Peyer's patch (tissue), 4 donors: ENCODE data around the gene POLR3GL. TPM values are rescaled to one million over a fixed set of nuclear protein-coding genes. Genes with fewer than 3 reads are reported as not detected.

Source experiments
- DNase-seq, 3 donors: peaks; one replicate each; pipeline ENCODE4 v3.0.0-alpha.2; 2017 to 2019
- H3K27ac ChIP-seq, 4 donors: fragments of 200-600 bp; sonication (generic); one replicate each; pipeline ENCODE4 v1.5.1; 2016 to 2019
- H3K27me3 ChIP-seq, 2 donors: fragments of 200-600 bp; sonication (generic); one replicate each; pipeline ENCODE4 v1.5.1; 2019
- H3K36me3 ChIP-seq, 3 donors: fragments of 200-600 bp; sonication (generic); one replicate each; pipeline ENCODE4 v1.5.1; 2016 to 2019
- H3K4me1 ChIP-seq, 4 donors: fragments of 200-600 bp; sonication (generic); one replicate each; pipeline ENCODE4 v1.5.1; 2016 to 2019
- H3K4me3 ChIP-seq, 4 donors: fragments of 200-600 bp; sonication (generic); 1 replicate in 3 of 4; 2 replicates in 1 of 4; pipeline ENCODE4 v1.5.1; 2016 to 2019; ENCODE audit warnings: mild to moderate bottlenecking in 1 of 4
- H3K9me3 ChIP-seq, 4 donors: fragments of 200-600 bp; sonication (generic); one replicate each; pipeline ENCODE4 v1.5.1; 2016 to 2019; ENCODE audit warnings: mild to moderate bottlenecking in 1 of 4
- CTCF ChIP-seq, 6 experiments: fragments of 450-650 bp in 4 of 6; fragments of 200-600 bp in 2 of 6; sonication (generic) in 1 of 6; IDR thresholded peaks; one replicate each; pipeline ENCODE4 v1.5.1; 2017 to 2019; ENCODE audit warnings: antibody characterized with exemption in 6 of 6, mild to moderate bottlenecking in 3 of 6, moderate library complexity in 1 of 6
- POLR2A ChIP-seq, 2 donors: fragments of 450-650 bp; IDR thresholded peaks; one replicate each; pipeline ENCODE4 v1.5.1; 2017; ENCODE audit warnings: antibody characterized with exemption in 2 of 2, mild to moderate bottlenecking in 2 of 2, moderate library complexity in 2 of 2
- total RNA-seq, 4 donors: library from RNA; depleted of rRNA; stranded (reverse); fragments of >200 nt; gene quantifications; one replicate each; pipeline ENCODE4 v1.1.0, GENCODE V29; 2016

POLR3GL gene
- total RNA-seq, 4 donors from 2014 or later: 8.7 to 25.6 (median 12.5) TPM

DNA sequence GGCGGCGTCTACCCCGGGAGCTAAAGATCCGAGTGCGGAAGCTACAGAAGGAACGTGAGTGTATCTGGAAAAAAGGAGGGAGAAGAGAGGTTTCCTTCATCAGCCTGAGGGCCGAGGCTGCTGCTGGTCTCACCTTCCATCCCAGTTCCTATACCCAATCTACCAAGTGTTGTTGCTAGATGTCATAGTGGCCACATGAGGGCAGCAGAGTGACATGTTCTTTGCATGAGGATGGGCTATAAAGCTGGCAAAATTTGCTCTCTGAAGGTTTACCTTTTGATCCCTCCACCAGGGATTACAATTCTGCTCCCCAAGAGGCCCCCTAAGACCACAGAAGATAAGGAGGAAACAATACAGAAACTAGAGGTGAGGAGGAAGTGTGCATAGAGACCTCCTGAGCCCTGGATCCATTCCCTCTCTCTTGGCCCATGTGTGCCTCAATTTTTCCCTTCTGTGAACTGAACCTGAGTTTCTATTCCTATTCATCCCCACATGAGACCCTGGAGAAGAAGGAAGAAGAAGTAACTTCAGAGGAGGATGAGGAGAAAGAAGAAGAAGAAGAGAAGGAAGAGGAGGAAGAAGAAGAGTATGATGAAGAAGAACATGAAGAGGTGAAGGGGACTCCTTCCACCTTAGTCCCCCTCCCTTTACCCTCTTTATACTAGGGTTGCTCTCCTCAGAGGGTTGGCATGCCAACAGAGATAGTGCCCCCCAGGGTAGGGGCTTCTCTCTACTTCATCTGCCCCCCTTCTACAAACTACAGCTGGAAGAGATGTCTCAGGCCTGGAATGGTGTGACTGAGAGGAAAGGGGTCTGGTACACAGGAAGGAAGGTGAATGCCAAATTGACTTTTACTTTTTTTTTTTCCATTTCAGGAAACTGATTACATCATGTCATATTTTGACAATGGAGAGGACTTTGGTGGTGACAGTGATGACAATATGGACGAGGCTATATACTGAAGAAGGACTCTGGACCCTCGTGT lies 13.3 kb downstream of the POLR3GL start:
- DNase-seq: peak; percentile 62 to 93 (median 83)
- Histone ChIP-seq H3K4me1 (peaks cover 10 to 50% (median 29%) of the 10 kb centered on the region in 4 donors), H3K36me3 (no peaks in the 10 kb centered on the region), H3K9me3 (no peaks in the 10 kb centered on the region), H3K27ac (peak overlapping the region; percentile 86 to 98 (median 92)), H3K4me3 (peak overlapping the region in 3 of 4 donors; percentile 9 to 30 (median 16)), H3K27me3 (no peaks in the 10 kb centered on the region)
- TF ChIP-seq CTCF (IDR thresholded peaks at IDR 0.05): peak; percentile 67 to 98 (median 96)
- no peak for TF ChIP-seq POLR2A (IDR thresholded peaks at IDR 0.05)

DNA sequence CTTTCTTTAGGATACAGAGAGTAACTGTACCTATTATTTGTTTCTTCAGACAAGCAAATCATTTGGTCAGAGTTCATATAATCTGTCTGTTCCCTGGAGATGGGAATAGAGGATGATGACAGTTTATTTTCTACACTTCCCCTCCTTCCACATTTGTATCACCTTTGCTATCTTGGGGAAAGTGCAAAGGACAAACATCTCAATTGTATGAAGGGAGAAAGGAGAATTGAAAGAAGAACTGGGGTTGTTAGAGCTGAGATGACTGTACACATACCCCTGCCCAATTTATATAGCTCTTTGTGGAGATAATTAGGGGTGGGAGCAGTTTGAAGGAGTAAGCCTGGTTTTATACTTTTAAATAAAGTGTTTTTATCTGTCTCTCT lies 14.0 kb downstream of the POLR3GL start:
- Histone ChIP-seq H3K36me3 (no peaks in the 10 kb centered on the region), H3K27me3 (no peaks in the 10 kb centered on the region), H3K4me1 (peaks cover 15 to 57% (median 36%) of the 10 kb centered on the region in 4 donors), H3K9me3 (no peaks in the 10 kb centered on the region), H3K4me3 (peak overlapping the region; percentile 12 to 32 (median 16)), H3K27ac (peak overlapping the region; percentile 86 to 98 (median 92))
- DNase-seq: no peak
- TF ChIP-seq POLR2A (IDR thresholded peaks at IDR 0.05) (no peak), CTCF (IDR thresholded peaks at IDR 0.05) (no peak)

DNA sequence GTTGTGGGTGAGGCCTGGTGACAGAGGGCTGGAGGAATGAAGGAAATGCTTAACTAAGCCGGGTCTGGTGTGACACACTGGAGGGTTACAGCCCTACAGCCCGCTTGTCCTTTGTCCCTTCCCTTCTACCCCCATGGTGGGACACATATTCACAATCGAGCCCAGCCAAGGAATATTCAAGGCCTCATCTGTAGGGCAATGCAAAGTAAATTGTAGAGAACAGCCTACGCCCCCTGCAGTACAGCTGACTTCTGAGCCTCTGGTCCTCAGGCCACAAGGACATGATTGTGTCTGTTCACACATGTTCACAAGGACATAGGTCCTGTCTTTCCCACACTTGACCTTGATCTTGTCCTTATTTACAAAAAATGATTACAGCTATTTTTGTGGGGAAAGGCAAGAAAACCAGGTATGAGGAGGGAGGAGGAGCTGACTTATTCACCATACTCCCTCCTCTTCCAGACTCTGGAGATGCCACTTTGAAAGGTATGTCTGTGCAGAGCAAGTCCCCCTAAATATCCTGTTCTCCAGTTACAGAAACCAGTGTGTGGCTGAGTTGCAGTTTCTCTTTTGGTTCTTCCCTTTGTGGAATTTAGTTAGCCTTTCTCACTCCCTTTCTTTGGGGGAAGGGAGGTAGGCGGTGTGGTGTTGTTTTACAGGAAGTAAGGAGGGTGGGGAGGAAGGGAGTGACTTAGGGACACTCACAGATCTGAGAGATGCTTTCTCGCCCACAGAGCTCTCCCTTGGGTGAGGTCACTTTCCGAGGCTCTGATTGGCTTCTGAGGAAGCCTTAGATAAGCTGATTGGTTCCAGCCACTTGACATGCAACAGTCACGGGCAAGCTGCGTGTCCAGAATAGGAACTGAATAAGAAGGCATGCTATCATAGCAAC lies 14.6 kb downstream of the POLR3GL start:
- peak; percentile 82 to 98 (median 96) for DNase-seq
- Histone ChIP-seq H3K4me3 (peak overlapping the region; percentile 12 to 35 (median 22)), H3K27ac (peak overlapping the region; percentile 86 to 98 (median 92)), H3K4me1 (peaks cover 15 to 62% (median 37%) of the 10 kb centered on the region in 4 donors), H3K36me3 (no peaks in the 10 kb centered on the region), H3K9me3 (no peaks in the 10 kb centered on the region), H3K27me3 (no peaks in the 10 kb centered on the region)
- TF ChIP-seq CTCF (IDR thresholded peaks at IDR 0.05): peak in 5 of 6 experiments; percentile 9 to 30 (median 24)
- peak in 1 of 2 donors; percentile 86 for TF ChIP-seq POLR2A (IDR thresholded peaks at IDR 0.05)

- Histone ChIP-seq H3K27ac (peak overlapping the region; percentile 86 to 98 (median 92)), H3K9me3 (no peaks in the 10 kb centered on the region), H3K27me3 (no peaks in the 10 kb centered on the region), H3K4me1 (peaks cover 15 to 70% (median 41%) of the 10 kb centered on the region in 4 donors), H3K36me3 (no peaks in the 10 kb centered on the region), H3K4me3 (peak overlapping the region; percentile 7 to 35 (median 18))
- peak in 2 of 3 donors; percentile 41 to 73 for DNase-seq
- no peak for TF ChIP-seq POLR2A (IDR thresholded peaks at IDR 0.05)
- TF ChIP-seq CTCF (IDR thresholded peaks at IDR 0.05): no peak
Measured at GRCh38 chr1:145979746-145980456, 15.4 kb downstream of the POLR3GL start.
